Trophoblast cell (in vitro differentiated cells and primary cell): Measurements from ENCODE around the gene CSF1R.

Experiments
- DNase-seq, 2 donors: peaks; one replicate each; pipeline ENCODE4 v3.0.0-alpha.2; 2016
- H2AFZ ChIP-seq: 2 replicates; pipeline ENCODE4 v1.6.1; 2013; ENCODE audit warnings: low read length, moderate library complexity, mild to moderate bottlenecking; ENCODE audit not compliant: insufficient read depth, poor library complexity
- H2AK5ac ChIP-seq: 2 replicates; pipeline ENCODE4 v1.6.1; 2013; ENCODE audit warnings: mild to moderate bottlenecking, low read length
- H2BK120ac ChIP-seq: 2 replicates; pipeline ENCODE4 v1.6.1; 2013; ENCODE audit warnings: low read length, mild to moderate bottlenecking, moderate library complexity; ENCODE audit not compliant: insufficient read depth, poor library complexity
- H2BK12ac ChIP-seq: 2 replicates; pipeline ENCODE4 v1.6.1; 2013; ENCODE audit warnings: mild to moderate bottlenecking, low read length, moderate library complexity
- H2BK5ac ChIP-seq: 2 replicates; pipeline ENCODE4 v1.6.1; 2013; ENCODE audit warnings: low read length, low read depth, moderate library complexity, mild to moderate bottlenecking; ENCODE audit not compliant: poor library complexity
- H3K14ac ChIP-seq: 2 replicates; pipeline ENCODE4 v1.6.1; 2013; ENCODE audit warnings: mild to moderate bottlenecking, low read length
- H3K18ac ChIP-seq: 2 replicates; pipeline ENCODE4 v1.6.1; 2013; ENCODE audit warnings: mild to moderate bottlenecking, low read length
- H3K23ac ChIP-seq: 2 replicates; pipeline ENCODE4 v1.6.1; 2013; ENCODE audit warnings: low read length
- H3K27ac ChIP-seq: 2 replicates; pipeline ENCODE4 v1.5.1; 2013; ENCODE audit warnings: low read depth, mild to moderate bottlenecking, inconsistent platforms, low read length, moderate library complexity
- H3K27me3 ChIP-seq: 2 replicates; pipeline ENCODE4 v1.6.1; 2013; ENCODE audit warnings: inconsistent platforms, mild to moderate bottlenecking, low read length, moderate library complexity; ENCODE audit not compliant: insufficient read depth
- H3K36me3 ChIP-seq, 2 experiments: 1 replicate in 1 of 2; 2 replicates in 1 of 2; pipeline ENCODE4 v1.6.1; 2013; ENCODE audit warnings: low read length in 2 of 2, mild to moderate bottlenecking in 2 of 2, moderate library complexity in 1 of 2; ENCODE audit not compliant: insufficient read depth in 2 of 2, control insufficient read depth in 1 of 2
- H3K4ac ChIP-seq: 2 replicates; pipeline ENCODE4 v1.6.1; 2013; ENCODE audit warnings: low read depth, mild to moderate bottlenecking, low read length, moderate library complexity
- H3K4me1 ChIP-seq, 2 experiments: 1 replicate in 1 of 2; 2 replicates in 1 of 2; pipeline ENCODE4 v1.6.1; 2013; ENCODE audit warnings: low read length in 2 of 2, mild to moderate bottlenecking in 2 of 2, moderate library complexity in 1 of 2; ENCODE audit not compliant: insufficient read depth in 2 of 2, control insufficient read depth in 1 of 2
- H3K4me2 ChIP-seq: 2 replicates; pipeline ENCODE4 v1.6.1; 2013; ENCODE audit warnings: inconsistent platforms, mild to moderate bottlenecking, low read length, moderate library complexity
- H3K4me3 ChIP-seq: 2 replicates; pipeline ENCODE4 v1.5.1; 2013; ENCODE audit warnings: mild to moderate bottlenecking, low read depth, low read length, inconsistent platforms
- H3K79me1 ChIP-seq: one replicate; pipeline ENCODE4 v1.6.1; 2013; ENCODE audit warnings: low read length
- H3K79me2 ChIP-seq: 2 replicates; pipeline ENCODE4 v1.6.1; 2013; ENCODE audit warnings: low read length, mild to moderate bottlenecking; ENCODE audit not compliant: control insufficient read depth, insufficient read depth, poor library complexity
- H3K9ac ChIP-seq: 2 replicates; pipeline ENCODE4 v1.6.1; 2013; ENCODE audit warnings: mild to moderate bottlenecking, low read length
- H3K9me3 ChIP-seq: 2 replicates; pipeline ENCODE4 v1.6.1; 2013; ENCODE audit warnings: low read depth, mild to moderate bottlenecking, control low read depth, inconsistent platforms, low read length; ENCODE audit not compliant: insufficient read depth
- H4K12ac ChIP-seq: 2 replicates; pipeline ENCODE4 v1.6.1; 2013; ENCODE audit warnings: low read depth, mild to moderate bottlenecking, low read length, moderate library complexity
- H4K8ac ChIP-seq: 2 replicates; pipeline ENCODE4 v1.6.1; 2013; ENCODE audit warnings: low read depth, mild to moderate bottlenecking, low read length, moderate library complexity
- H4K91ac ChIP-seq: one replicate; pipeline ENCODE4 v1.6.1; 2013; ENCODE audit warnings: low read depth, mild to moderate bottlenecking, low read length, moderate library complexity
- WGBS: extraction: QIAGEN DNeasy Blood & Tissue Kit; methylation state at CpG from one replicate; pipeline ENCODE4 v1.1.7; 2013; ENCODE audit warnings: missing lambda C conversion rate; ENCODE audit not compliant: insufficient read length, insufficient coverage; ENCODE audit errors: extremely low coverage; 5-methylcytosine and 5-hydroxymethylcytosine counted together

CSF1R gene

GRCh38 chr5:150081541-150082283, 4.6 kb downstream of the CSF1R start:
- Histone ChIP-seq H4K91ac (no peak overlapping the region), H2BK5ac (no peak overlapping the region), H2AFZ (no peak overlapping the region), H3K4me3 (no peak overlapping the region), H3K4me1 (peaks cover 0 to 2% of the 10 kb centered on the region in 2 experiments), H3K9me3 (no peaks in the 10 kb centered on the region), H3K18ac (no peak overlapping the region), H3K4me2 (no peak overlapping the region), H3K79me2 (no peaks in the 10 kb centered on the region), H3K27me3 (no peaks in the 10 kb centered on the region), H3K79me1 (no peaks in the 10 kb centered on the region), H3K4ac (no peak overlapping the region), H2BK12ac (no peak overlapping the region), H4K12ac (no peak overlapping the region), H2BK120ac (no peak overlapping the region), H2AK5ac (no peak overlapping the region), H3K14ac (no peak overlapping the region), H3K27ac (no peak overlapping the region), H3K36me3 (peaks cover 24 to 30% of the 10 kb centered on the region in 2 experiments), H4K8ac (no peak overlapping the region), H3K23ac (no peak overlapping the region), H3K9ac (no peak overlapping the region)
- WGBS: no CpG with 5 or more reads among the region's 15 CpGs
- peak; percentile 7 to 43 for DNase-seq

GRCh38 chr5:150080696-150081435, 5.5 kb downstream of the CSF1R start:
- Histone ChIP-seq H3K36me3 (peaks cover 25 to 34% of the 10 kb centered on the region in 2 experiments), H3K27ac (no peak overlapping the region), H3K79me1 (no peaks in the 10 kb centered on the region), H4K91ac (no peak overlapping the region), H3K4ac (no peak overlapping the region), H3K9ac (no peak overlapping the region), H4K8ac (no peak overlapping the region), H3K27me3 (no peaks in the 10 kb centered on the region), H3K23ac (no peak overlapping the region), H2BK5ac (no peak overlapping the region), H3K14ac (no peak overlapping the region), H2AK5ac (no peak overlapping the region), H3K4me2 (no peak overlapping the region), H3K9me3 (no peaks in the 10 kb centered on the region), H2AFZ (no peak overlapping the region), H3K18ac (no peak overlapping the region), H3K4me3 (no peak overlapping the region), H2BK120ac (no peak overlapping the region), H3K79me2 (no peaks in the 10 kb centered on the region), H2BK12ac (no peak overlapping the region), H4K12ac (no peak overlapping the region), H3K4me1 (peaks cover 0 to 2% of the 10 kb centered on the region in 2 experiments)
- WGBS: no CpG with 5 or more reads among the region's 15 CpGs
- no peak for DNase-seq

GRCh38 chr5:150079909-150080461, 6.4 kb downstream of the CSF1R start:
- Histone ChIP-seq H3K9me3 (no peaks in the 10 kb centered on the region), H2BK120ac (no peak overlapping the region), H3K4me3 (no peak overlapping the region), H3K4me2 (no peak overlapping the region), H3K23ac (no peak overlapping the region), H3K27ac (no peak overlapping the region), H2AFZ (no peak overlapping the region), H3K79me1 (no peaks in the 10 kb centered on the region), H2BK5ac (no peak overlapping the region), H3K4me1 (peaks cover 0 to 2% of the 10 kb centered on the region in 2 experiments), H3K4ac (no peak overlapping the region), H3K18ac (no peak overlapping the region), H3K27me3 (no peaks in the 10 kb centered on the region), H2AK5ac (no peak overlapping the region), H3K14ac (no peak overlapping the region), H3K36me3 (peaks cover 27 to 37% of the 10 kb centered on the region in 2 experiments), H4K12ac (no peak overlapping the region), H4K91ac (no peak overlapping the region), H3K79me2 (no peaks in the 10 kb centered on the region), H3K9ac (no peak overlapping the region), H2BK12ac (no peak overlapping the region), H4K8ac (no peak overlapping the region)
- DNase-seq: no peak
- no CpG with 5 or more reads among the region's 19 CpGs for WGBS

- Histone ChIP-seq H4K8ac (no peak overlapping the region), H3K79me2 (no peaks in the 10 kb centered on the region), H3K4me1 (peaks cover 0 to 2% of the 10 kb centered on the region in 2 experiments), H3K27me3 (no peaks in the 10 kb centered on the region), H4K12ac (no peak overlapping the region), H2BK12ac (no peak overlapping the region), H3K79me1 (no peaks in the 10 kb centered on the region), H3K9me3 (no peaks in the 10 kb centered on the region), H3K9ac (no peak overlapping the region), H2BK120ac (no peak overlapping the region), H2AFZ (no peak overlapping the region), H3K23ac (no peak overlapping the region), H3K4me3 (no peak overlapping the region), H3K36me3 (peaks cover 27 to 39% of the 10 kb centered on the region in 2 experiments), H4K91ac (no peak overlapping the region), H3K4ac (no peak overlapping the region), H3K14ac (no peak overlapping the region), H2BK5ac (no peak overlapping the region), H2AK5ac (no peak overlapping the region), H3K27ac (no peak overlapping the region), H3K4me2 (no peak overlapping the region), H3K18ac (no peak overlapping the region)
- WGBS: no CpG with 5 or more reads among the region's 7 CpGs
- DNase-seq: no peak
Measured at GRCh38 chr5:150078802-150079689, 7.3 kb downstream of the CSF1R start.
